Memory B cell (primary cell): ENCODE results near the gene BAHCC1.

ENCODE experiments used
- ATAC-seq: fragments of 150-1000 bp; cut with Tn5 transposase; 2 replicates; pipeline ENCODE4 v1.10.0; 2021; ENCODE audit warnings: low read depth, mild to moderate bottlenecking, moderate library complexity
- DNase-seq, 2 donors: peaks; one replicate each; pipeline ENCODE4 v3.0.0; 2022; ENCODE audit warnings: low spot score in 2 of 2
- H3K27ac Mint-ChIP-seq: one replicate; pipeline ENCODE4 v1.8.0; 2022; ENCODE audit warnings: mild to moderate bottlenecking, moderate library complexity, mixed read lengths
- H3K27me3 Mint-ChIP-seq: one replicate; pipeline ENCODE4 v1.8.0; 2022; ENCODE audit warnings: mixed read lengths
- H3K36me3 Mint-ChIP-seq: one replicate; pipeline ENCODE4 v1.8.0; 2022; ENCODE audit warnings: mild to moderate bottlenecking, mixed read lengths
- H3K4me1 Mint-ChIP-seq: one replicate; pipeline ENCODE4 v1.8.0; 2022; ENCODE audit warnings: mixed read lengths
- H3K4me3 Mint-ChIP-seq: one replicate; pipeline ENCODE4 v1.8.0; 2022; ENCODE audit warnings: mild to moderate bottlenecking, moderate library complexity, mixed read lengths
- H3K9me3 Mint-ChIP-seq: one replicate; pipeline ENCODE4 v1.8.0; 2022; ENCODE audit warnings: mixed read lengths

The BAHCC1 gene

GRCh38 chr17:81395600-81396277 is 482 bp downstream of the BAHCC1 start:
- H3K4me3 Mint-ChIP-seq: no peak overlapping the region
- H3K4me1 Mint-ChIP-seq: peaks cover 6% of the 10 kb centered on the region
- peaks cover 17% of the 10 kb centered on the region for H3K27me3 Mint-ChIP-seq
- no peaks in the 10 kb centered on the region for H3K9me3 Mint-ChIP-seq
- H3K36me3 Mint-ChIP-seq: peaks cover 2% of the 10 kb centered on the region
- no peak for DNase-seq
- ATAC-seq: no peak
- H3K27ac Mint-ChIP-seq: peak overlapping the region; percentile 60

GRCh38 chr17:81396278-81396721 is 1.0 kb downstream of the BAHCC1 start:
- H3K9me3 Mint-ChIP-seq: no peaks in the 10 kb centered on the region
- ATAC-seq (no peak), DNase-seq (no peak)
- peaks cover 2% of the 10 kb centered on the region for H3K36me3 Mint-ChIP-seq
- peaks cover 16% of the 10 kb centered on the region for H3K27me3 Mint-ChIP-seq
- H3K4me1 Mint-ChIP-seq: peaks cover 6% of the 10 kb centered on the region
- no peak overlapping the region for H3K27ac Mint-ChIP-seq
- H3K4me3 Mint-ChIP-seq: no peak overlapping the region

DNA sequence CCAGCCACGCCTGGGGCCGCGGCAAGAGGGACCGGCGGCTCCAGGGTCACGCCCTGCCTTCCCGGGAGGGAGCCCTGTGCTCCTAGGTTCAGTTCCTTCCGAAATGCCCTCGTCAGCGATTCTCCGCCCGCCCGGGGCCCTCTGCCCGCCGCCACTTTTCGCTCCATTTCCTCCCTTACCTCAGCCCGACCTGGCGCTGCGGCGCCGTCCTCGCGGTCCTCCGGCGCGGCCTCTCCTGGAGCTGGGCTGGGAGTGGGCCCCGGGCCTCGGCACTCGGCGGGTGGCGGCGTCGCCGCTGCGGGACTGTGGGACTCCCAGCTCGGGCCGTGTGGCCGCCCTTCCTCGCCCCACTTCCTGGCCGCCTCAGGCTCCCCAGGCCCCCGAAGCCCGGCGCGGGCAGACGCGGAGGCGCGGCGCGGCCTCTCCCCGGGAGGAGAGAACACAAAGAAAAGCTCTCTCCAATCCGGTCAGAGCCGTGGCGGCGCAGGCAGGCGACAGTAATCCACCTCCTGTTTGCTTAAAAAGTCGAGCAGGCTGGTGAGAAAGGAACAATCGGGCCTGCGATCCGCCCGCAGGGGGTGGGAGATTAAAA is 1.6 kb downstream of the BAHCC1 start:
- peaks cover 14% of the 10 kb centered on the region for H3K27me3 Mint-ChIP-seq
- ATAC-seq: no peak
- H3K4me3 Mint-ChIP-seq: peak overlapping the region; percentile 11
- H3K9me3 Mint-ChIP-seq: no peaks in the 10 kb centered on the region
- DNase-seq: peak in 1 of 2 donors; percentile 60
- no peak overlapping the region for H3K27ac Mint-ChIP-seq
- H3K4me1 Mint-ChIP-seq: peaks cover 7% of the 10 kb centered on the region
- H3K36me3 Mint-ChIP-seq: peaks cover 2% of the 10 kb centered on the region

DNA sequence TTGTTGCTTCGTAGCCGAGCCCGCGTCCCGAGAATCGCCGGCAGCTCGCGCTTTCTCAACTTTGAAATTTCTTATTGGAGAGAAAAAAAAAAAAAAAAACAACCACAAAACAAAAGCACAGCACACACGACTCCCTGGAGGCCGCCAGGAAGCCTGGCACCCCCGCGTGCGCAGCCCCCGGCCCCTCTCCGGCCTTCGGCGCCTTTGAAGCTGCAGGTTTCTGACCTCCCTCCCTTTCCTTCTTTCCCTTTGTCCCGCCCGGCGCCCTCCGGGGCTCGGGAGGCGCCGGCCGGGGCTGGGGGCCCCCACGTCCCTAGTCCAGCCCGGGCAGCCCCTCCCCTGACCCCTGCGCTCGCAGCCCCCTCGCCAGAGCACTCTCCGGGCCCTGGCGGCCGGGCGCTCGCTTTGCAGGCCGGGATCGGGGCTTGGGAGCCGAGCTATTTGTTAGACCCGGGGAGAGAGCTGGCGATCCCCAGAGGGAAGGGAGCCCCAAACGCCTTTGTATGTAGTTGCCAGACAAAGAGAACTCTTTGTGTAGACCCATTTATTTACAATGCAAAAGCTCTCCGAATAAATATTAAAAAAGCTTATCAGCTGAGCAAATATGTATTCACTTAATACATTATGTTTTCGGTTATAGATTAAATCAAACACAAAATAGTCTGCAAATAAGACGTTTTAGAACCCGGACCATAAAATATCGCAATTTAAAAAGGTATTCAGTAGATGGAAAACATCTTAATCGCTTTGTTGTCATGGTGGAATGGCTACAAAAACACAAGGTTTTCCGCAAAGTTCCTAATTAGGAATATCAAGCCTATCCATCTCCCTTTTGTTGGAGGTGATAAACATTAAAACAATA is 2.3 kb downstream of the BAHCC1 start:
- ATAC-seq (no peak), DNase-seq (no peak)
- H3K27ac Mint-ChIP-seq: no peak overlapping the region
- H3K4me3 Mint-ChIP-seq: peak overlapping the region; percentile 11
- H3K9me3 Mint-ChIP-seq: no peaks in the 10 kb centered on the region
- peaks cover 2% of the 10 kb centered on the region for H3K36me3 Mint-ChIP-seq
- peaks cover 17% of the 10 kb centered on the region for H3K27me3 Mint-ChIP-seq
- peaks cover 8% of the 10 kb centered on the region for H3K4me1 Mint-ChIP-seq

- ATAC-seq: no peak
- peak overlapping the region; percentile 92 for H3K4me3 Mint-ChIP-seq
- DNase-seq: no peak
- peaks cover 8% of the 10 kb centered on the region for H3K4me1 Mint-ChIP-seq
- peaks cover 21% of the 10 kb centered on the region for H3K27me3 Mint-ChIP-seq
- H3K36me3 Mint-ChIP-seq: peaks cover 2% of the 10 kb centered on the region
- H3K9me3 Mint-ChIP-seq: no peaks in the 10 kb centered on the region
- peak overlapping the region; percentile 88 for H3K27ac Mint-ChIP-seq
These were observed 3.0 kb downstream of the BAHCC1 start for GRCh38 chr17:81398176-81398831.

DNA sequence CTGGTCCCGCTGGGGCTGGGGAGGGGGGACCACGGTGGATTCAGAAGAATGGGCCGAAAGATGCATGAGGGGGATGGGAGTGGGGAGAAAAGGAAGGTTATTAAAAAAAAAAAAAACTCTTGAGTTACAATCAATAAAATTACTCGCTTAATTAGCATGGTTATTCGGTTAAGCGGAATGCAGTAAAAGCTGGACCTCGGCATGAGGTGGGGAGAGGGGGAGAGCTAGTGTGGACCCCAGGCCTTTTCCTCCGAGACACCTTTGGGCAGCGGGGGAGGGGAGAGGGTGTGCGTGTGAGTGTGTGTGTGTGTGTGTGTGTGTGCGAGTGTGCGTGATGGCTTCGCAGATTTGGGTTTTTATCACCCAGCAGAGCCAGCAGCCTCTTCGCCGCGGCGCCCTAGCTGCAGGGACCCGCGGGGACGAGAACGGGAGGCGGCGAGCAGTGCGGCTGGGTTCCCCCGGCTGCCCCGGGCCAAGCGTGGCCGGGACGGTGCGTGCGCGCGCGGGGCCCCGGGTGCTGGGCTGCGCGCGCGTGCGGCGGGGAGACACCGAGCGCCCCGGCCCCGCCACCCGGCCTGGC is 3.7 kb downstream of the BAHCC1 start:
- Mint-ChIP-seq H3K27ac (peak overlapping the region; percentile 88), H3K4me3 (peak overlapping the region; percentile 92), H3K36me3 (peaks cover 2% of the 10 kb centered on the region), H3K9me3 (no peaks in the 10 kb centered on the region), H3K4me1 (peaks cover 8% of the 10 kb centered on the region), H3K27me3 (peaks cover 21% of the 10 kb centered on the region)
- ATAC-seq (no peak), DNase-seq (no peak)

- Mint-ChIP-seq H3K4me3 (peak overlapping the region; percentile 75), H3K36me3 (peaks cover 2% of the 10 kb centered on the region), H3K9me3 (no peaks in the 10 kb centered on the region), H3K27me3 (peaks cover 21% of the 10 kb centered on the region), H3K4me1 (peaks cover 8% of the 10 kb centered on the region), H3K27ac (no peak overlapping the region)
- ATAC-seq (peak; percentile 28), DNase-seq (peak in 1 of 2 donors; percentile 49)
These were observed 4.4 kb downstream of the BAHCC1 start for GRCh38 chr17:81399481-81400153.

DNA sequence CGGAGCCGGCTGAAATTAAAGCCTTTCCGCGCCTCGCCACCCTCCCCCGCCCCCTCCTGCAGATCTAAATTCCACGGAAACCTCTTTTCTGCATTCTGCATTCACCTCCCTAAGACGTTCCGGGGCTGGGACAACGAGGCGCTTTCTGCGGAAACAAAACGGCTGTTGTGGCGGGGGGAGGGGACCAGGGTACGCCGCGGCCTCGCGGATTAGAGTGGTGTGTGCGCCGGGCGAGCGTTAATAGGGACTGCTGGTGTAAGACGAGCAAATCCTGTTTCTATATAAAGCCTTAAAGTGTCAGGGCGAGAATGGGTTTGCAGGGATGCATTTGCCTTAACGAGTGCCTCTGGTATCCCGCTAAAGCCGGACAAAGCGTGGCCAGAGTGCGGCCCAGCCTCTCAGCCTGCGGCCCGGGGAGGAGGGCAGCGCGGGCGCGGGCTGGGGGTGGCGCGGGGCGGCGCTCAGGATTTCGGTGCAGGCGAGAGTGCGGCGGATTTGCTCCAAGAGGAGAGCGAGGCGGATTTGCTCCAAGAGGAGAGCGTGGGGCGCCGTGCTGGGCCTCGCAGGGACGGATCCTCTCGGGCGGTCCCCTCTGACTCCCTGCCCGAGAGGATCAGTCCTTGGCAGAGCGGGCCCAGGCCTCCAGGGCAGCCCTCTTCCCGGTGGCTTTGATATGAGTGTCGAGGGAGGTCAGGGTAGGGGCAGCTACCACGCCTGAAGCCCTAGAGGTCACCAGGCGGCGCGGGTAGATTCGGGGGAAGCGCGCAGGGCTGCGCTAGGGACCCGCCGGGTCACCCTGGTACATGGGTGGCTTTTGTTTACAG is 5.1 kb downstream of the BAHCC1 start:
- ATAC-seq: no peak
- Mint-ChIP-seq H3K36me3 (peaks cover 2% of the 10 kb centered on the region), H3K4me1 (peaks cover 8% of the 10 kb centered on the region), H3K27me3 (peaks cover 18% of the 10 kb centered on the region), H3K4me3 (peak overlapping the region; percentile 75), H3K27ac (no peak overlapping the region), H3K9me3 (no peaks in the 10 kb centered on the region)
- DNase-seq: no peak

- ATAC-seq: no peak
- H3K4me3 Mint-ChIP-seq: no peak overlapping the region
These were observed 5.9 kb downstream of the BAHCC1 start for GRCh38 chr17:81400996-81401722.

GRCh38 chr17:81401723-81402529 is 6.7 kb downstream of the BAHCC1 start:
- no peak overlapping the region for H3K27ac Mint-ChIP-seq
- peak; percentile 27 for ATAC-seq
- no peaks in the 10 kb centered on the region for H3K9me3 Mint-ChIP-seq
- peaks cover 26% of the 10 kb centered on the region for H3K27me3 Mint-ChIP-seq
- no peak for DNase-seq
- H3K4me3 Mint-ChIP-seq: no peak overlapping the region
- H3K4me1 Mint-ChIP-seq: peaks cover 8% of the 10 kb centered on the region
- H3K36me3 Mint-ChIP-seq: peaks cover 2% of the 10 kb centered on the region

More at GRCh38 chr17:81400996-81401722, 5.9 kb downstream of the BAHCC1 start:
- no peaks in the 10 kb centered on the region for H3K9me3 Mint-ChIP-seq
- no peak overlapping the region for H3K27ac Mint-ChIP-seq
- peaks cover 8% of the 10 kb centered on the region for H3K4me1 Mint-ChIP-seq
- H3K36me3 Mint-ChIP-seq: peaks cover 2% of the 10 kb centered on the region
- peaks cover 22% of the 10 kb centered on the region for H3K27me3 Mint-ChIP-seq
- no peak for DNase-seq

DNA sequence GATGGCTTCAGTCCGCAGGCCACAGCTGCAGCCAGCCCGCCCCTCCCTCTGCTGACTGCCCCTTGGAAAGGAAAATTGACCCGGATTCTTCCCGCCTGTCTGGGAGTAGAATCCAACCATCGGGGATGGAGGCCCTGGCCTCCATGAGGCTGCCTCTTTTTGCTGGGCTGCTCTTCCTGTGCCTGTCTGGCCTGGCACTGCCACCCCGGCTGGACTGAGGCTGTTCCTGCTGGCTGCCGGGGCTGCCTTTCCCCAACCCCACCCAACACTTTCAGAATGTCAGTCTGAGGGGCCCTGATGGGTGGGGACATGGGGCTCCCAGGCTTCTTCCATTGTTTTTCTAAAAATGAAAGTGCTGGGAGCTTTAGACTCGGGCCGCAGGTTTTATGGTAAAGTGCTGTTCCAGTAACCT is 7.3 kb downstream of the BAHCC1 start:
- H3K27me3 Mint-ChIP-seq: peaks cover 30% of the 10 kb centered on the region
- no peak for DNase-seq
- H3K4me1 Mint-ChIP-seq: peaks cover 8% of the 10 kb centered on the region
- no peak for ATAC-seq
- H3K27ac Mint-ChIP-seq: no peak overlapping the region
- no peak overlapping the region for H3K4me3 Mint-ChIP-seq
- peaks cover 2% of the 10 kb centered on the region for H3K36me3 Mint-ChIP-seq
- H3K9me3 Mint-ChIP-seq: no peaks in the 10 kb centered on the region
